Stimulated activated CD4-positive, alpha-beta T cell treated with anti-CD3 and anti-CD28 coated beads, Interleukin-12 subunit alpha, Interleukin-12 subunit beta, amount 100 ng/mL, for 48 hours (primary cell): Measurements from ENCODE around the gene LAMA3.

Experiments used
- DNase-seq, 3 donors: peaks; one replicate each; pipeline ENCODE4 v3.0.0-alpha.2; 2020; ENCODE audit warnings: low read depth in 2 of 3, low spot score in 1 of 3

The LAMA3 gene

GRCh38 chr18:23992089-23992940, 303.1 kb downstream of the LAMA3 start:
- no peak for DNase-seq

GRCh38 chr18:23992941-23993280, 303.7 kb downstream of the LAMA3 start:
- DNase-seq: no peak

- no peak for DNase-seq
These were observed 305.2 kb downstream of the LAMA3 start for GRCh38 chr18:23994361-23994902.

- DNase-seq: no peak
These were observed 305.9 kb downstream of the LAMA3 start for GRCh38 chr18:23995180-23995579.

GRCh38 chr18:23998018-23998417, 308.8 kb downstream of the LAMA3 start:
- DNase-seq: no peak

- no peak for DNase-seq
These were observed 309.6 kb downstream of the LAMA3 start for GRCh38 chr18:23998820-23999219.

GRCh38 chr18:24000613-24001490, 311.6 kb downstream of the LAMA3 start:
- DNase-seq: no peak

GRCh38 chr18:24002479-24002878, 313.2 kb downstream of the LAMA3 start:
- DNase-seq: no peak

GRCh38 chr18:24003288-24003687, 314.0 kb downstream of the LAMA3 start:
- no peak for DNase-seq

- DNase-seq: no peak
These were observed 314.8 kb downstream of the LAMA3 start for GRCh38 chr18:24003903-24004640.
